Fibroblast of the aortic adventitia (primary cell): ENCODE results near the gene AZIN2. TPM values are rescaled to one million over a fixed set of nuclear protein-coding genes. Genes with fewer than 3 reads are reported as not detected.
A peak's percentile ranks its signal among the peaks of the same experiment; 100 is the strongest.

Experiments used
- DNase-seq: peaks from one replicate; pipeline ENCODE4 v3.0.0-alpha.2; 2010; ENCODE audit warnings: low read depth
- H3K4me3 ChIP-seq: 2 replicates; pipeline ENCODE4 v1.5.1; 2011; ENCODE audit warnings: low read depth, mild to moderate bottlenecking, control low read depth, low read length, moderate library complexity
- total RNA-seq: library from RNA; depleted of rRNA; stranded (reverse); fragments of >200 nt; gene quantifications from 2 replicates; pipeline ENCODE4 v1.2.3, GENCODE V29; 2012; ENCODE audit warnings: low replicate concordance
- TF ChIP-seq, protein P1 (sequence below): IDR thresholded peaks from 2 replicates; pipeline ENCODE4 v1.5.1; 2011; ENCODE audit warnings: mild to moderate bottlenecking, low read length, control low read depth, inconsistent platforms; ENCODE audit not compliant: insufficient read depth

The AZIN2 gene
- total RNA-seq, 1 donor, result 3.9 TPM

DNA sequence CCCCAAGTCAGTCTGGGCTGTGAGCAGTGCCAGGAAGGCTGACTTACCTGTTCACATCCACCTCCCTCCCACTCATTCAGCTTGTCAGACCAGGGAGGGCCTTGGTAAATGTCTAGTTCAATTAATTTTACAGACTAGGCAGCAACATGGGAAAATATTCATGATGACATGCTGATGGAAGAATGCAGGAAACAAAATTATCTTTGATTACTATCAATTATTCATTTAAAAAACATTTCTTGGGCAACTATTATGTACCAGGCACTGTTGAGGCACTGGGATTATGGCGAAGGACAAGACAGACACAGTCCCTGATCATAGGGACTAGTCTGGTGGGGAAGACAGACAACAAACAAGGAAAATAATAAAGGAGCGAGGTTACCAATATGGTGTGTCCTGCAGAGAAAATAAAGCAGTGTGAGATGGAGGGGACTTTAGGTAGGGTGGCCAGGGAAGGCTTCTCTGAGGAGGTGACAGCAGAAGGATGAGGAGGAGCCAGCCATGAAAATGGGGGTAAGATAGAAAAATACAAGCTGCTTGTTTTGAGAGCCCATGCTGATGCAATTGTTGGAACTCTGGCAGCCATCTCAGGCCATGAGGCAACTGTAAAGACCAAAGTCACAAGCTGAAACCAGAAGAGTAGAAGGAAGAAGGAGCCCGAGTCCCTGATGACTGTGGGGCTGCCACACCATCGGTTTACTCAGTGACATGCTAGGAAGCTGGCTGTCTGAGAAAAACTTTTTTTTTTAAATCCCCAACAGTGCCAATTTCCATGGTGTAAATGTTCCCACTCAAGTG is 86.9 kb downstream of the AZIN2 start:
- DNase-seq, result no peak
- H3K4me3 ChIP-seq, result no peak overlapping the region
- TF ChIP-seq, protein P1, sequence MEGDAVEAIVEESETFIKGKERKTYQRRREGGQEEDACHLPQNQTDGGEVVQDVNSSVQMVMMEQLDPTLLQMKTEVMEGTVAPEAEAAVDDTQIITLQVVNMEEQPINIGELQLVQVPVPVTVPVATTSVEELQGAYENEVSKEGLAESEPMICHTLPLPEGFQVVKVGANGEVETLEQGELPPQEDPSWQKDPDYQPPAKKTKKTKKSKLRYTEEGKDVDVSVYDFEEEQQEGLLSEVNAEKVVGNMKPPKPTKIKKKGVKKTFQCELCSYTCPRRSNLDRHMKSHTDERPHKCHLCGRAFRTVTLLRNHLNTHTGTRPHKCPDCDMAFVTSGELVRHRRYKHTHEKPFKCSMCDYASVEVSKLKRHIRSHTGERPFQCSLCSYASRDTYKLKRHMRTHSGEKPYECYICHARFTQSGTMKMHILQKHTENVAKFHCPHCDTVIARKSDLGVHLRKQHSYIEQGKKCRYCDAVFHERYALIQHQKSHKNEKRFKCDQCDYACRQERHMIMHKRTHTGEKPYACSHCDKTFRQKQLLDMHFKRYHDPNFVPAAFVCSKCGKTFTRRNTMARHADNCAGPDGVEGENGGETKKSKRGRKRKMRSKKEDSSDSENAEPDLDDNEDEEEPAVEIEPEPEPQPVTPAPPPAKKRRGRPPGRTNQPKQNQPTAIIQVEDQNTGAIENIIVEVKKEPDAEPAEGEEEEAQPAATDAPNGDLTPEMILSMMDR, result no peak

DNA sequence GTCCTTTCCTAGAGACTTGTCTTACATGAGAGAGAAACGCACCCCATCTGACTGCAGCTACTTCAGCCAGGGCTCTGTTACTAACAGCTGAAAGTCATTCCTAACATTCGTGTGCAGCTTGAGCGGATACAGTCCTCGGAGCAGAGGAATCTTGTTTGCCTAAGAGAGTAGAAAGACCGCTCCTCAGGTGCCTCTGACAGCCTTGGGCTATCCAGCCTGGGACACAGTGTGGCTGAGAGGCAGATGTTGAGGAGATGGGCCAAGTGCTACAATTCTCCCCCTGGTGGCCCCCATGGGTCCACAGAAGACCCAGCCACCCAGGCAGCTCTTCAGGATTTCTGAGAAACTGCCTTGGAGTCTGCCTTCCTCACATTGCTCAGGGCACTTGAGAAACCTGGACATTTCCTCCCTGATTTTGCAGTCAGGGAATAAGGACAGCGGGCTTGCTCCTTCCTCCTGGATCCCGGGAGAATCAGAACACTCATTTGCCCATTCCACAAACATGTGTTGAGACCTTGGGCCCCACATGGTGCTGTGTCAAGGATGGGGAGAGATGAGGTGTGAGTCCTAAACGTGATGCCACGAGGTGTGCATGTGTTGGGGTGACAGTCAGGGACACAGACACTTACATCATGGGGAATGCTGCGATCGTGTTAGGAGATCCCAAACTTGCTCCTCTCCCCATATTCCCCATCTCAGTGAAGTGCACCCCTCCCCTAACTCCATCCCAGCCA is 87.8 kb downstream of the AZIN2 start:
- TF ChIP-seq, protein P1, result no peak
- H3K4me3 ChIP-seq, result no peak overlapping the region
- no peak for DNase-seq

DNA sequence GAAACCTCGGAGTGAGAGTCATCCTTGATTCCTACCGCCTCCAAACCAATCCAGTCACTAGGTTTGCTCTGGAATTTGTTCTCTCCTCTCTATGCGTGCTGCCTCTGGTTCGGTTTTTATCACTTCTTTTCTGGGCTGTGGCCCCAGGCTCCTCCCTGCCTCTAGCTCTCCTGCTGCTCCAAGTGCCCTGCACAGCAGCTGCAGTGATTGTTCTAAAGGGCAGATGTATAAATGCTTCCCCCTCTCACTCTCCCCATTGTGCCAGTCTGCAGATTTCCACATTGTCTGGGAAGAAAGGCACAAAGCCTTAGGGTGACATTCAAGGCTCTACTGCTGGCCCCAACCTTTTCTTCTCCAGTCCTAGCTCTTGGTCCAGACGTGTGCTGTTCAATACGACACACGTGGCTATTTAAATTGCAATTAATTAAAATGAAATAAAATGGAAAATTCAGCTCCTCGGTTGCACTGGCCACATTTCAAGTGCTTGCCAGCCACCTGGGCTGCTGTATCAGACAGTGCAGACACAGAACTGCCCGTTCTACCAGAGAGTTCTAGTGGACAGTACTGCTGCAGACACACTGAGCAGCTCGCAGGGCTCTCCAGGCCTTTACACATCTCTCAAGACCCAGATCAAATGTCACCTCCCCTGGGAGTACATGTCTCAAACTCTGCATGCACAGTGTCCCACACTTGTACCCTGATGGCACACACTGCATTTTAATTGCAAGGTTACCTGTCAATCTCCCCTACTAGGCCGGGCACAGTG is 88.5 kb downstream of the AZIN2 start:
- peak; percentile 47 for DNase-seq
- TF ChIP-seq, protein P1, result no peak
- H3K4me3 ChIP-seq, result no peak overlapping the region

Other genes starting within 250 kb of the AZIN2 start
- 0.41 and 0.99 TPM in 2 replicates for gene FNDC5, start 210.2 kb upstream of the AZIN2 start, total RNA-seq
- 0.49 TPM in 1 of 2 replicates, not detected in the other for gene HPCA, start 194.7 kb upstream of the AZIN2 start, total RNA-seq
- 33.1 and 38.4 TPM in 2 replicates for gene TMEM54, start 179.8 kb upstream of the AZIN2 start, total RNA-seq
- 8.5 and 23.0 TPM in 2 replicates for gene RNF19B, start 116.3 kb upstream of the AZIN2 start, total RNA-seq
- gene AK2, start 44.3 kb upstream of the AZIN2 start, total RNA-seq, result 155 and 373 TPM in 2 replicates
- 3.1 and 10.7 TPM in 2 replicates for gene TRIM62, start 100.9 kb downstream of the AZIN2 start, total RNA-seq
- gene ZNF362, start 175.3 kb downstream of the AZIN2 start, total RNA-seq, result 12.3 and 14.5 TPM in 2 replicates
- gene A3GALT2, start 239.9 kb downstream of the AZIN2 start, total RNA-seq, result not detected in 2 replicates